Uterus (tissue), 4 donors: ENCODE results near the gene KBTBD8. TPM values are rescaled to one million over a fixed set of nuclear protein-coding genes. Genes with fewer than 3 reads are reported as not detected.

Source experiments
- DNase-seq, 2 donors: peaks; one replicate each; pipeline ENCODE4 v3.0.0-alpha.2; 2019 to 2020
- H3K27ac ChIP-seq, 2 donors: fragments of 200-600 bp; sonication (generic); 1 replicate in 1 of 2; 2 replicates in 1 of 2; pipeline ENCODE4 v1.5.1; 2016 to 2018
- H3K27me3 ChIP-seq, 2 donors: fragments of 200-600 bp; sonication (generic); one replicate each; pipeline ENCODE4 v1.5.1; 2018 to 2019; ENCODE audit warnings: control low read depth in 1 of 2
- H3K36me3 ChIP-seq, 2 donors: fragments of 200-600 bp; sonication (generic); one replicate each; pipeline ENCODE4 v1.5.1; 2019; ENCODE audit warnings: control low read depth in 1 of 2
- H3K4me1 ChIP-seq, 2 donors: fragments of 200-600 bp; sonication (generic); one replicate each; pipeline ENCODE4 v1.5.1; 2018 to 2019; ENCODE audit warnings: control low read depth in 1 of 2
- H3K4me3 ChIP-seq, 2 donors: fragments of 200-600 bp; sonication (generic); 1 replicate in 1 of 2; 2 replicates in 1 of 2; pipeline ENCODE4 v1.5.1; 2018 to 2019; ENCODE audit warnings: mild to moderate bottlenecking in 1 of 2
- H3K9me3 ChIP-seq, 2 donors: fragments of 200-600 bp; sonication (generic); one replicate each; pipeline ENCODE4 v1.5.1; 2019; ENCODE audit warnings: control low read depth in 1 of 2
- CTCF ChIP-seq, 4 experiments: fragments of 200-600 bp in 2 of 4; fragments of 450-650 bp in 2 of 4; sonication (generic) in 2 of 4; IDR thresholded peaks; one replicate each; pipeline ENCODE4 v1.5.1; 2016 to 2019; ENCODE audit warnings: antibody characterized with exemption in 4 of 4, mild to moderate bottlenecking in 2 of 4, moderate library complexity in 1 of 4
- POLR2A ChIP-seq, 2 donors: fragments of 450-650 bp; IDR thresholded peaks; one replicate each; pipeline ENCODE4 v1.6.1; 2016; ENCODE audit warnings: antibody characterized with exemption in 2 of 2, mild to moderate bottlenecking in 1 of 2, moderate library complexity in 1 of 2
- intact Hi-C: fragments of 100-400 bp; cut with DNase I; formaldehyde crosslinking; loops from one replicate; pipeline ENCODE4 v1.15.1; 2023; ENCODE audit warnings: low total_unique reads
- total RNA-seq, 4 donors: library from RNA; depleted of rRNA in 3 of 4; stranded (reverse); fragments of >200 nt in 3 of 4; gene quantifications; one replicate each; pipeline versions ENCODE4 v1.1.0 to v1.2.4, GENCODE V29; 2014 to 2023
- donor health status: DM: yes; HTN: yes; CAD: no.

The KBTBD8 gene
- total RNA-seq, 4 donors from 2014 or later, result 0.98 to 2.6 TPM; not detected in 2

GRCh38 chr3:67033079-67033478, 35.0 kb downstream of the KBTBD8 start:
- Histone ChIP-seq H3K27me3 (no peaks in the 10 kb centered on the region), H3K4me3 (no peak overlapping the region), H3K36me3 (no peaks in the 10 kb centered on the region), H3K27ac (no peak overlapping the region), H3K9me3 (no peaks in the 10 kb centered on the region), H3K4me1 (no peaks in the 10 kb centered on the region)
- TF ChIP-seq POLR2A (IDR thresholded peaks at IDR 0.05) (no peak), CTCF (IDR thresholded peaks at IDR 0.05) (no peak)
- no peak for DNase-seq
- intact Hi-C loops, result no loop called here

- DNase-seq, result no peak
- H3K27ac ChIP-seq, result no peak overlapping the region
Measured at GRCh38 chr3:67034371-67034770, 36.3 kb downstream of the KBTBD8 start.

GRCh38 chr3:67037615-67038014, 39.5 kb downstream of the KBTBD8 start:
- intact Hi-C loops, result no loop called here
- Histone ChIP-seq H3K27me3 (no peaks in the 10 kb centered on the region), H3K4me3 (no peak overlapping the region), H3K9me3 (no peaks in the 10 kb centered on the region), H3K4me1 (no peaks in the 10 kb centered on the region), H3K27ac (no peak overlapping the region), H3K36me3 (no peaks in the 10 kb centered on the region)
- no peak for DNase-seq
- TF ChIP-seq POLR2A (IDR thresholded peaks at IDR 0.05) (no peak), CTCF (IDR thresholded peaks at IDR 0.05) (no peak)

More at GRCh38 chr3:67034371-67034770, 36.3 kb downstream of the KBTBD8 start:
- Histone ChIP-seq H3K36me3 (no peaks in the 10 kb centered on the region), H3K4me3 (no peak overlapping the region), H3K9me3 (no peaks in the 10 kb centered on the region), H3K4me1 (no peaks in the 10 kb centered on the region), H3K27me3 (no peaks in the 10 kb centered on the region)
- no peak for TF ChIP-seq CTCF (IDR thresholded peaks at IDR 0.05)
- TF ChIP-seq POLR2A (IDR thresholded peaks at IDR 0.05), result no peak
- intact Hi-C loops, result no loop called here

- H3K27me3 ChIP-seq, result no peaks in the 10 kb centered on the region
- no peaks in the 10 kb centered on the region for H3K36me3 ChIP-seq
- no peak for DNase-seq
- intact Hi-C loops, result no loop called here
- no peak overlapping the region for H3K27ac ChIP-seq
- H3K4me3 ChIP-seq, result no peak overlapping the region
- TF ChIP-seq CTCF (IDR thresholded peaks at IDR 0.05), result no peak
- no peak for TF ChIP-seq POLR2A (IDR thresholded peaks at IDR 0.05)
- H3K9me3 ChIP-seq, result no peaks in the 10 kb centered on the region
- no peaks in the 10 kb centered on the region for H3K4me1 ChIP-seq
Measured at GRCh38 chr3:67044295-67044694, 46.2 kb downstream of the KBTBD8 start.

- Histone ChIP-seq H3K4me3 (no peak overlapping the region), H3K27ac (no peak overlapping the region), H3K27me3 (no peaks in the 10 kb centered on the region), H3K9me3 (no peaks in the 10 kb centered on the region), H3K36me3 (no peaks in the 10 kb centered on the region), H3K4me1 (no peaks in the 10 kb centered on the region)
- no peak for TF ChIP-seq CTCF (IDR thresholded peaks at IDR 0.05)
- no peak for TF ChIP-seq POLR2A (IDR thresholded peaks at IDR 0.05)
- DNase-seq, result no peak
- intact Hi-C loops, result no loop called here
Measured at GRCh38 chr3:67044955-67045354, 46.8 kb downstream of the KBTBD8 start.
